Measurements from ENCODE around the gene TDRKH. TPM values are rescaled to one million over a fixed set of nuclear protein-coding genes. Genes with fewer than 3 reads are reported as not detected.
A peak's percentile ranks its signal among the peaks of the same experiment; 100 is the strongest.

Gene TDRKH
- total RNA-seq, 2 donors from 2014 or later, result 2.6 to 4.0 TPM

- Histone ChIP-seq H3K4me1 (peaks cover 77% of the 10 kb centered on the region), H3K36me3 (replicated peaks in 1 of 2; ENCODE audit: insufficient read depth in 1 of 2, low read depth in 2 of 2) (no peaks in the 10 kb centered on the region), H3K27me3 (no peaks in the 10 kb centered on the region), H3K4me3 (no peak overlapping the region), H3K9me3 (no peaks in the 10 kb centered on the region), H3K27ac (peak overlapping the region in 3 of 4 donors; percentile 91 to 97 (median 94))
- no peak for TF ChIP-seq CTCF (IDR thresholded peaks at IDR 0.05)
- no peak for TF ChIP-seq POLR2A (IDR thresholded peaks at IDR 0.05)
- intact Hi-C loops (cut with DNase I), result no loop called here
- ATAC-seq (no peak), DNase-seq (no peak)
- 40 to 74% methylated on average over 41 to 93 of the region's 117 CpGs for WGBS, 2 donors
These were observed 48.2 kb upstream of the TDRKH start for GRCh38 chr1:151838222-151839081.

- Histone ChIP-seq H3K9me3 (no peaks in the 10 kb centered on the region), H3K27me3 (no peaks in the 10 kb centered on the region), H3K4me3 (no peak overlapping the region), H3K36me3 (replicated peaks in 1 of 2; ENCODE audit: insufficient read depth in 1 of 2, low read depth in 2 of 2) (no peaks in the 10 kb centered on the region), H3K27ac (peak overlapping the region; percentile 87 to 98 (median 91)), H3K4me1 (peaks cover 83% of the 10 kb centered on the region)
- WGBS, 2 donors, result 42 to 47% methylated on average over 7 to 26 of the region's 26 CpGs
- TF ChIP-seq POLR2A (IDR thresholded peaks at IDR 0.05), result no peak
- no peak for TF ChIP-seq CTCF (IDR thresholded peaks at IDR 0.05)
- intact Hi-C loops (cut with DNase I), result no loop called here
- DNase-seq (no peak), ATAC-seq (no peak)
These were observed 47.6 kb upstream of the TDRKH start for GRCh38 chr1:151837884-151838221.

GRCh38 chr1:151837197-151837596 lies 46.9 kb upstream of the TDRKH start:
- peaks cover 88% of the 10 kb centered on the region for H3K4me1 ChIP-seq
- ATAC-seq (no peak), DNase-seq (no peak)
- no peaks in the 10 kb centered on the region for H3K9me3 ChIP-seq
- H3K27me3 ChIP-seq, result no peaks in the 10 kb centered on the region
- TF ChIP-seq POLR2A (IDR thresholded peaks at IDR 0.05) (no peak), CTCF (IDR thresholded peaks at IDR 0.05) (no peak)
- H3K27ac ChIP-seq, result peak overlapping the region; percentile 87 to 98 (median 91)
- 25 to 42% methylated on average over 3 of the region's 3 CpGs for WGBS, 2 donors
- no peak overlapping the region for H3K4me3 ChIP-seq
- intact Hi-C loops (cut with DNase I), result no loop called here
- H3K36me3 ChIP-seq (replicated peaks in 1 of 2; ENCODE audit: insufficient read depth in 1 of 2, low read depth in 2 of 2), result no peaks in the 10 kb centered on the region

GRCh38 chr1:151835596-151835995 lies 45.3 kb upstream of the TDRKH start:
- no peak overlapping the region for H3K4me3 ChIP-seq
- no peaks in the 10 kb centered on the region for H3K36me3 ChIP-seq (replicated peaks in 1 of 2; ENCODE audit: insufficient read depth in 1 of 2, low read depth in 2 of 2)
- peak overlapping the region; percentile 55 to 98 (median 91) for H3K27ac ChIP-seq
- no peaks in the 10 kb centered on the region for H3K27me3 ChIP-seq
- ATAC-seq, result no peak
- no peaks in the 10 kb centered on the region for H3K9me3 ChIP-seq
- WGBS, 2 donors, result 89% methylated on average over 7 of the region's 7 CpGs
- intact Hi-C loops (cut with DNase I), result no loop called here
- no peak for DNase-seq
- H3K4me1 ChIP-seq, result peaks cover 86% of the 10 kb centered on the region
- TF ChIP-seq CTCF (IDR thresholded peaks at IDR 0.05) (no peak), POLR2A (IDR thresholded peaks at IDR 0.05) (no peak)

- DNase-seq (no peak), ATAC-seq (no peak)
- intact Hi-C loops (cut with DNase I), result no loop called here
- no peaks in the 10 kb centered on the region for H3K27me3 ChIP-seq
- H3K27ac ChIP-seq, result peak overlapping the region; percentile 55 to 98 (median 92)
- no peaks in the 10 kb centered on the region for H3K36me3 ChIP-seq (replicated peaks in 1 of 2; ENCODE audit: insufficient read depth in 1 of 2, low read depth in 2 of 2)
- TF ChIP-seq POLR2A (IDR thresholded peaks at IDR 0.05), result no peak
- no peak overlapping the region for H3K4me3 ChIP-seq
- peaks cover 85% of the 10 kb centered on the region for H3K4me1 ChIP-seq
- 46% methylated on average over 3 of the region's 3 CpGs; no CpG with 5 or more reads in 1 of the 2 donors for WGBS, 2 donors
- no peaks in the 10 kb centered on the region for H3K9me3 ChIP-seq
These were observed 43.9 kb upstream of the TDRKH start for GRCh38 chr1:151834239-151834638.

Data from body of pancreas (tissue), 4 donors.